GM12892 (cell line): Measurements from ENCODE around the gene U2SURP.

Source experiments
- POLR2A ChIP-seq: IDR thresholded peaks from 2 replicates; pipeline ENCODE4 v1.6.1; 2011; ENCODE audit warnings: low read depth, low read length, control low read depth
- POLR2AphosphoS5 ChIP-seq: IDR thresholded peaks from 2 replicates; pipeline ENCODE4 v1.6.1; 2011; ENCODE audit warnings: low read depth, low read length, control low read depth
- TAF1 ChIP-seq: IDR thresholded peaks from 2 replicates; pipeline ENCODE4 v1.6.1; 2011; ENCODE audit warnings: low read depth, mild to moderate bottlenecking, control low read depth, low read length, borderline replicate concordance

GRCh38 chr3:142998439-142998838 lies 2.9 kb upstream of the U2SURP start:
- no peak for TF ChIP-seq TAF1
- TF ChIP-seq POLR2AphosphoS5: no peak
- no peak for TF ChIP-seq POLR2A
